ENCODE results near the gene CLPTM1L.

DNA sequence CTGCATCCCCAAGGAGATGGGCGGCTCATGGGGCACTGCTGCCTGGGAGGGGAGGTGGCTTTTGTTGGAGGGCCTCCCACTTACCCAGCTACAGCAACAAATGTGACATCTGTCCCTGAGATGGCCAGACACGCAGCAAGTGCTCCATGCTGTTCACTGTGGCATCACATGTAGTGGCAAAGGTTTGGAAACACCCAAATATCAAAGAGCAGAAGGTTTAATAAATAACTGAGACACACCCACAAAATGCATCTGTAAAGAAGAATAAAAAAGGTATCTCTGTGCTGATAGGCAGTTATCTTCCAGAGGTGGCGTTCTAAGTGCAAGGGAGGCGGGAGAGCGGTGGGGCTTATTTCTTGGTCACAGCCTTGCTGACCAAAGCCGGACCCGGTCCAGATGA, 23.3 kb upstream of the CLPTM1L start:
- TF ChIP-seq, protein P1, sequence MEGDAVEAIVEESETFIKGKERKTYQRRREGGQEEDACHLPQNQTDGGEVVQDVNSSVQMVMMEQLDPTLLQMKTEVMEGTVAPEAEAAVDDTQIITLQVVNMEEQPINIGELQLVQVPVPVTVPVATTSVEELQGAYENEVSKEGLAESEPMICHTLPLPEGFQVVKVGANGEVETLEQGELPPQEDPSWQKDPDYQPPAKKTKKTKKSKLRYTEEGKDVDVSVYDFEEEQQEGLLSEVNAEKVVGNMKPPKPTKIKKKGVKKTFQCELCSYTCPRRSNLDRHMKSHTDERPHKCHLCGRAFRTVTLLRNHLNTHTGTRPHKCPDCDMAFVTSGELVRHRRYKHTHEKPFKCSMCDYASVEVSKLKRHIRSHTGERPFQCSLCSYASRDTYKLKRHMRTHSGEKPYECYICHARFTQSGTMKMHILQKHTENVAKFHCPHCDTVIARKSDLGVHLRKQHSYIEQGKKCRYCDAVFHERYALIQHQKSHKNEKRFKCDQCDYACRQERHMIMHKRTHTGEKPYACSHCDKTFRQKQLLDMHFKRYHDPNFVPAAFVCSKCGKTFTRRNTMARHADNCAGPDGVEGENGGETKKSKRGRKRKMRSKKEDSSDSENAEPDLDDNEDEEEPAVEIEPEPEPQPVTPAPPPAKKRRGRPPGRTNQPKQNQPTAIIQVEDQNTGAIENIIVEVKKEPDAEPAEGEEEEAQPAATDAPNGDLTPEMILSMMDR (conservative IDR thresholded peaks at IDR 0.05; ENCODE audit: low read depth, low read length), result no peak
- TF ChIP-seq EZH2 (IDR thresholded peaks at IDR 0.05; ENCODE audit: borderline replicate concordance, low read depth, low read length, poor library complexity, severe bottlenecking), result no peak

All from A673 (cell line).